Prostate gland (tissue), 2 donors: ENCODE results near the gene CSTF2. TPM values are rescaled to one million over a fixed set of nuclear protein-coding genes. Genes with fewer than 3 reads are reported as not detected.

Source experiments
- DNase-seq: peaks from one replicate; pipeline ENCODE4 v3.0.0-alpha.2; 2019; ENCODE audit warnings: low spot score
- H3K27ac ChIP-seq, 2 donors: fragments of 200-600 bp; sonication (generic); 2 replicates each; pipeline ENCODE4 v1.5.1; 2017 to 2019
- H3K27me3 ChIP-seq: fragments of 200-600 bp; sonication (generic); replicated peaks from 2 replicates; pipeline ENCODE4 v1.5.1; 2019; ENCODE audit not compliant: insufficient read depth
- H3K36me3 ChIP-seq, 2 donors: fragments of 200-600 bp; sonication (generic); 1 replicate in 1 of 2; 2 replicates in 1 of 2; pipeline versions ENCODE4 v1.5.1 to v1.8.1; 2017 to 2019
- H3K4me1 ChIP-seq: fragments of 200-600 bp; sonication (generic); replicated peaks from 2 replicates; pipeline ENCODE4 v1.5.1; 2019
- H3K4me3 ChIP-seq, 2 donors: fragments of 200-600 bp; sonication (generic); 2 replicates each; pipeline ENCODE4 v1.5.1; 2017 to 2019
- H3K9me3 ChIP-seq: fragments of 200-600 bp; sonication (generic); 2 replicates; pipeline ENCODE4 v1.5.1; 2017
- POLR2A ChIP-seq: fragments of 450-650 bp; IDR thresholded peaks from one replicate; pipeline ENCODE4 v1.6.1; 2016; ENCODE audit warnings: antibody characterized with exemption, mild to moderate bottlenecking
- POLR2AphosphoS5 ChIP-seq: sonication (generic); formaldehyde crosslinking; IDR thresholded peaks from one replicate; pipeline ENCODE4 v1.6.1; 2017; ENCODE audit warnings: antibody characterized with exemption
- WGBS: methylation state at CpG from one replicate; pipeline ENCODE4 v1.1.5; 2018; 5-methylcytosine and 5-hydroxymethylcytosine counted together
- intact Hi-C: fragments of 100-400 bp; cut with DNase I; formaldehyde crosslinking; loops from one replicate; pipeline ENCODE4 v1.14.2; 2022
- total RNA-seq, 2 donors: library from RNA; depleted of rRNA; stranded (reverse); fragments of >200 nt; gene quantifications; one replicate each; pipeline ENCODE4 v1.1.0, GENCODE V29; 2016
- TF ChIP-seq, protein P1 (sequence below), 4 experiments: fragments of 200-600 bp in 2 of 4; fragments of 450-650 bp in 2 of 4; sonication (generic) in 2 of 4; IDR thresholded peaks; 1 replicate in 3 of 4; 2 replicates in 1 of 4; pipeline ENCODE4 v1.5.1; 2016 to 2019; ENCODE audit warnings: antibody characterized with exemption in 4 of 4, mild to moderate bottlenecking in 2 of 4, moderate library complexity in 2 of 4

The CSTF2 gene
- total RNA-seq, 2 donors from 2014 or later: 13.5 to 38.2 TPM

DNA sequence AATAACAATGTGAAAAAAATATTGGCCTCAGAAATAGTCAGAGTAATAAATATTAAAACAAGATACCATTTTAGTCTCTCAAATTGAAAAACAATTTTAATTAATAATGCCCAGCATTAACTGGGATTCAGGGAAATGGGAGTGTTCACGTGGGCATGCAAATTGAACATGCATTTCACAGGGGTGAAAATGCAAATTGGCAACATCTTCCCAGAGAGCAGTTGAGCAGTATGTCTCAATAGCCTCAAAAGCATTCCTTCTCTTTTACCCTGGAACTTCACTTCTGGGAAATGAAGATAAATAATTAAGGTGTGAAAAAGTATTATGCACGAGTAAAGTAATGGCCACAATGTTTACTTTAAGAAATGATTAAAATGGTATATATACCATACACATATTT lies 32.6 kb downstream of the CSTF2 start:
- H3K4me3 ChIP-seq: no peak overlapping the region
- no peaks in the 10 kb centered on the region for H3K4me1 ChIP-seq
- H3K9me3 ChIP-seq: no peaks in the 10 kb centered on the region
- intact Hi-C loops: no loop called here
- no peaks in the 10 kb centered on the region for H3K36me3 ChIP-seq
- TF ChIP-seq, protein P1, sequence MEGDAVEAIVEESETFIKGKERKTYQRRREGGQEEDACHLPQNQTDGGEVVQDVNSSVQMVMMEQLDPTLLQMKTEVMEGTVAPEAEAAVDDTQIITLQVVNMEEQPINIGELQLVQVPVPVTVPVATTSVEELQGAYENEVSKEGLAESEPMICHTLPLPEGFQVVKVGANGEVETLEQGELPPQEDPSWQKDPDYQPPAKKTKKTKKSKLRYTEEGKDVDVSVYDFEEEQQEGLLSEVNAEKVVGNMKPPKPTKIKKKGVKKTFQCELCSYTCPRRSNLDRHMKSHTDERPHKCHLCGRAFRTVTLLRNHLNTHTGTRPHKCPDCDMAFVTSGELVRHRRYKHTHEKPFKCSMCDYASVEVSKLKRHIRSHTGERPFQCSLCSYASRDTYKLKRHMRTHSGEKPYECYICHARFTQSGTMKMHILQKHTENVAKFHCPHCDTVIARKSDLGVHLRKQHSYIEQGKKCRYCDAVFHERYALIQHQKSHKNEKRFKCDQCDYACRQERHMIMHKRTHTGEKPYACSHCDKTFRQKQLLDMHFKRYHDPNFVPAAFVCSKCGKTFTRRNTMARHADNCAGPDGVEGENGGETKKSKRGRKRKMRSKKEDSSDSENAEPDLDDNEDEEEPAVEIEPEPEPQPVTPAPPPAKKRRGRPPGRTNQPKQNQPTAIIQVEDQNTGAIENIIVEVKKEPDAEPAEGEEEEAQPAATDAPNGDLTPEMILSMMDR (IDR thresholded peaks at IDR 0.05): no peak
- TF ChIP-seq POLR2AphosphoS5 (no peak), POLR2A (no peak)
- no peaks in the 10 kb centered on the region for H3K27me3 ChIP-seq
- WGBS: 66% methylated on average over 2 of the region's 2 CpGs
- no peak for DNase-seq
- H3K27ac ChIP-seq: no peak overlapping the region

DNA sequence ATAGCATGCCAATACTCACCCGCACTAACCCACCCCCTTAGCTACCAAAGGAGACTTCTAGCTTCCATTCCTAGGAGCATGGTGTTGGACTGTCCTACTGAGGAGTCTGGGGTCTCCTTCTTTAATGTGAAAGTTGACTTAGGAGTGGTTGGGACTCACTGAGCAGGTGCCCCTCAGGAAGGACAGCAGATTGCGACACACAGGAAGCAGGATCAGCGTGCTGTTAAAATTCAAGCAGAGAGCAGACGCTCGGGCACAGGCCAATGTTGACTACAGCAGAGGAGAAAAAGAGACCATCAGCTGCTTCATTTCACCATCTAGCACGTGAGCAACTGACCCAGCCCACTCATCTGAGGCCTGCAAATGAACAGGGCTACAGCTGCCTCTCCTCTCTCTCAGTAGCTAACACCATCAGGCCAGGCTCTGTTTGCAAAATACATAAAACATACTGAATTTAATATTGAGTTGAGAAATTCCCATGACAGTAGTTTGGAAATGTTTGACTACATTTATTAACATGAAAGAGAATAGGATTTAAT lies 43.2 kb downstream of the CSTF2 start:
- Histone ChIP-seq H3K4me3 (no peak overlapping the region), H3K36me3 (no peaks in the 10 kb centered on the region), H3K4me1 (no peaks in the 10 kb centered on the region), H3K27me3 (no peaks in the 10 kb centered on the region), H3K9me3 (no peaks in the 10 kb centered on the region), H3K27ac (no peak overlapping the region)
- WGBS: 70% methylated on average over 6 of the region's 6 CpGs
- TF ChIP-seq POLR2AphosphoS5: no peak
- no peak for TF ChIP-seq POLR2A
- TF ChIP-seq, protein P1 (IDR thresholded peaks at IDR 0.05): no peak
- no peak for DNase-seq
- intact Hi-C loops: no loop called here

DNA sequence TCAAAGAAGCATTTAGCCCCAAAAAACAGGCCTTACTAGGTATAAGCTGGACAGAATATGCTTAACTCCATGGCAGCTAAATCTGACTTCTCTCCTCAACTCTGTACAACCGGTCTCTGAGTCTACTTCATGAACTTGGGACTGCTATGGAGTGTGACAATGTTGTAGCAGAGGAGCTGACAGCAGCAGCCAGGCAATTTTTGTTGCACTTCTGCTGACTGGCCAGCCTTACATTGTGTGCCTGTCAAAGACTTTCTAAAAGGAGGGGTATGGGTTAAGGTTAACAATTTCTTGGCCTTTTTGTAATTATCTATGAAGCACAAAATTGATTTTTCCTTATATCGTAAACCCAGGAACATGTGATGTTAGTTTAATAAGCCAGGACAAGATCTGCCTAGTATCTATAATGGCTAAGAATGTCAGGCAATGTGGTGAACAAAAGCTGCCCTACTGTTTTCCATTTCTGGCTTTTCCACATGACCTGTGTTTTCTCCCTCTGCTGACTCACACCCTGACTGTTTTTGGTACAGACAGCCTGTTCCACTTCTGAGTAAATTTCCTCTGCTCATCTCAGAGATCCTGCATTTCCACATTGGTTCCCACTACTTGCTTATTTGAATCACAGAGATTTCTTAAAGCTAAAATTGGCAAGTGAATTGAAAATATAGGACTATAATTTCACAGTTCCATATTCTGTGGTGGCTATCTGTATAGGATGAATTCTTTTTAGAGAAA lies 44.6 kb downstream of the CSTF2 start:
- no peak for DNase-seq
- H3K36me3 ChIP-seq: no peaks in the 10 kb centered on the region
- H3K4me3 ChIP-seq: no peak overlapping the region
- 68% methylated on average over 2 of the region's 2 CpGs for WGBS
- H3K27me3 ChIP-seq: no peaks in the 10 kb centered on the region
- TF ChIP-seq POLR2A (no peak), POLR2AphosphoS5 (peak; percentile 12)
- TF ChIP-seq, protein P1 (IDR thresholded peaks at IDR 0.05): no peak
- intact Hi-C loops: no loop called here
- no peaks in the 10 kb centered on the region for H3K4me1 ChIP-seq
- H3K27ac ChIP-seq: no peak overlapping the region
- no peaks in the 10 kb centered on the region for H3K9me3 ChIP-seq

DNA sequence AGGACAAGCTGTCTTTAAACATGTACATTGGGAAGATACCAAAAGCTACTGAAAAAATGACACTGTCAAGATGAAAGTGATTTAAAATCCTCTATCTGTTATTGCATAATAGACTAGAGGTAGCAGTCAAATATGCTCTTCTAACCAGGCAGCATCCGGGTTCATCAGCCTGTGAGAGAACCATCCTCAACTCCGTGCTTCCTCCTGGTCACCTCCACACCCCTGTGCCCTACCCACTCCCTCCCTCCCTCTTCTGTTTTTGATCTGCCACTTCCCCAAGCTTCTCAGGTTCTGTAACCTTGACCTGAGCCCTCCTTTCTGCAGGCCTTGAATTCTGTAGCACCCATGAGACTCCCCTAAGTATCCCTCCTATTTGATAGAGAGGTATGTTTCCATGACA lies 48.1 kb downstream of the CSTF2 start:
- Histone ChIP-seq H3K4me3 (no peak overlapping the region), H3K36me3 (no peaks in the 10 kb centered on the region), H3K9me3 (no peaks in the 10 kb centered on the region), H3K27me3 (no peaks in the 10 kb centered on the region), H3K4me1 (no peaks in the 10 kb centered on the region), H3K27ac (no peak overlapping the region)
- 80% methylated on average over 2 of the region's 2 CpGs for WGBS
- TF ChIP-seq POLR2A (no peak), POLR2AphosphoS5 (no peak)
- TF ChIP-seq, protein P1 (IDR thresholded peaks at IDR 0.05): no peak
- no peak for DNase-seq
- intact Hi-C loops: no loop called here

DNA sequence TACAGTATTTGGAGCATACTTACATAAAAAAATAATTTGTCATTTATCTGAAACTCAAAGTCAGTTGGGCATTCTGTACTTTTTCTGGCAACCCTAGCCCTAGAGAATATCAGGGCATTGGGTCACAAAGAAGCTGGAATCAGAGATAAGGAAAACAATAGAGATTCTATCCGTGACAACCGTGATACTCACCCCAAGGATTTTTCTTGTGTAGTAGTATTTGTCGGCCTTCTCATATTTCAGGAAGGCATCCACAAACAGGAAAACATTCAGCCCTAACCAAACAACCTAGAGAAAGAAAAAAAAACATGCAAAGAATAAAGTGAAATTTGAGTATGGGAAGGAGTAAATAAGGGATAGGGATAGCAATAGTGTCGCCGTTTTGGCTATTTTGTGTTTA lies 50.3 kb downstream of the CSTF2 start:
- no peak for TF ChIP-seq POLR2AphosphoS5
- no peak for TF ChIP-seq POLR2A
- TF ChIP-seq, protein P1 (IDR thresholded peaks at IDR 0.05): no peak
- intact Hi-C loops: no loop called here
- DNase-seq: no peak
- WGBS: 85% methylated on average over 5 of the region's 5 CpGs
- H3K27ac ChIP-seq: no peak overlapping the region
- H3K4me3 ChIP-seq: no peak overlapping the region
- H3K27me3 ChIP-seq: no peaks in the 10 kb centered on the region
- no peaks in the 10 kb centered on the region for H3K36me3 ChIP-seq
- no peaks in the 10 kb centered on the region for H3K9me3 ChIP-seq
- no peaks in the 10 kb centered on the region for H3K4me1 ChIP-seq
